Brain microvascular endothelial cell (primary cell): ENCODE data around the gene CACNA2D4.

Experiments used
- DNase-seq: peaks from one replicate; pipeline ENCODE4 v3.0.0-alpha.2; 2020
- H3K27ac ChIP-seq: fragments of 250-450 bp; sonication (Bioruptor Pico); 2 replicates; pipeline ENCODE4 v1.5.1; 2020; ENCODE audit warnings: mild to moderate bottlenecking, moderate library complexity
- H3K27me3 ChIP-seq: fragments of 250-450 bp; sonication (Bioruptor Pico); replicated peaks from 2 replicates; pipeline ENCODE4 v1.5.1; 2020; ENCODE audit warnings: mild to moderate bottlenecking
- H3K36me3 ChIP-seq: fragments of 250-450 bp; sonication (Bioruptor Pico); replicated peaks from 2 replicates; pipeline ENCODE4 v1.5.1; 2020; ENCODE audit warnings: mild to moderate bottlenecking
- H3K4me3 ChIP-seq: 2 replicates; pipeline ENCODE4 v1.5.1; 2011; ENCODE audit warnings: low read depth, mild to moderate bottlenecking, control low read depth, low read length, moderate library complexity
- in situ Hi-C: cut with HindIII; loops from 2 replicates; pipeline ENCODE4 v1.10.0; 2017; ENCODE audit warnings: low sequenced_read_pairs, low pct_ligation_motif_present
- TF ChIP-seq, protein P1 (sequence below): IDR thresholded peaks from 2 replicates; pipeline ENCODE4 v1.5.1; 2011; ENCODE audit warnings: low read depth, mild to moderate bottlenecking, moderate library complexity, low read length, control low read depth, inconsistent platforms; ENCODE audit errors: missing control alignments

The CACNA2D4 gene

DNA sequence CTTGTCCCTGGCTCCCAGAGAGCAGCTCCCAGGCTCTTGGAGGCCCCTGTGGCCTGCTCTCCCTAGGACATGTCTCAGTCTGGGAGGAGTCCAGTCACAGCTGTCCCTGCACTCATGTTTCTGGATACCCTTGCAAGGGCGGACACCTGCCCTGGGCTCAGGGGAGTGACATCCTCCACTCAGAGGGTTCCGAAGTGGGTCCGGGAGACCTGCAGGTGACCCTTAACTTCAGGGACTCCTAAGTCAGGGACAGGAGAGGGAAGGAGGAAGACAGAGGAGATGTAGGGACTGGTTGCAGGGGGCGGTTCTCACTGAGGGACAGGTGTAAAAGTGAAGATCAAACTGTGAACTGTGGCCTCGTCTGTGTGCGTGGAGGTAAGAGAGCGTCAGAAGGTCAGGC lies 37.6 kb downstream of the CACNA2D4 start:
- no peak for DNase-seq
- no peaks in the 10 kb centered on the region for H3K36me3 ChIP-seq
- TF ChIP-seq, protein P1, sequence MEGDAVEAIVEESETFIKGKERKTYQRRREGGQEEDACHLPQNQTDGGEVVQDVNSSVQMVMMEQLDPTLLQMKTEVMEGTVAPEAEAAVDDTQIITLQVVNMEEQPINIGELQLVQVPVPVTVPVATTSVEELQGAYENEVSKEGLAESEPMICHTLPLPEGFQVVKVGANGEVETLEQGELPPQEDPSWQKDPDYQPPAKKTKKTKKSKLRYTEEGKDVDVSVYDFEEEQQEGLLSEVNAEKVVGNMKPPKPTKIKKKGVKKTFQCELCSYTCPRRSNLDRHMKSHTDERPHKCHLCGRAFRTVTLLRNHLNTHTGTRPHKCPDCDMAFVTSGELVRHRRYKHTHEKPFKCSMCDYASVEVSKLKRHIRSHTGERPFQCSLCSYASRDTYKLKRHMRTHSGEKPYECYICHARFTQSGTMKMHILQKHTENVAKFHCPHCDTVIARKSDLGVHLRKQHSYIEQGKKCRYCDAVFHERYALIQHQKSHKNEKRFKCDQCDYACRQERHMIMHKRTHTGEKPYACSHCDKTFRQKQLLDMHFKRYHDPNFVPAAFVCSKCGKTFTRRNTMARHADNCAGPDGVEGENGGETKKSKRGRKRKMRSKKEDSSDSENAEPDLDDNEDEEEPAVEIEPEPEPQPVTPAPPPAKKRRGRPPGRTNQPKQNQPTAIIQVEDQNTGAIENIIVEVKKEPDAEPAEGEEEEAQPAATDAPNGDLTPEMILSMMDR = no peak
- no peak overlapping the region for H3K27ac ChIP-seq
- in situ Hi-C loops = no loop called here
- no peaks in the 10 kb centered on the region for H3K27me3 ChIP-seq
- no peak overlapping the region for H3K4me3 ChIP-seq

DNA sequence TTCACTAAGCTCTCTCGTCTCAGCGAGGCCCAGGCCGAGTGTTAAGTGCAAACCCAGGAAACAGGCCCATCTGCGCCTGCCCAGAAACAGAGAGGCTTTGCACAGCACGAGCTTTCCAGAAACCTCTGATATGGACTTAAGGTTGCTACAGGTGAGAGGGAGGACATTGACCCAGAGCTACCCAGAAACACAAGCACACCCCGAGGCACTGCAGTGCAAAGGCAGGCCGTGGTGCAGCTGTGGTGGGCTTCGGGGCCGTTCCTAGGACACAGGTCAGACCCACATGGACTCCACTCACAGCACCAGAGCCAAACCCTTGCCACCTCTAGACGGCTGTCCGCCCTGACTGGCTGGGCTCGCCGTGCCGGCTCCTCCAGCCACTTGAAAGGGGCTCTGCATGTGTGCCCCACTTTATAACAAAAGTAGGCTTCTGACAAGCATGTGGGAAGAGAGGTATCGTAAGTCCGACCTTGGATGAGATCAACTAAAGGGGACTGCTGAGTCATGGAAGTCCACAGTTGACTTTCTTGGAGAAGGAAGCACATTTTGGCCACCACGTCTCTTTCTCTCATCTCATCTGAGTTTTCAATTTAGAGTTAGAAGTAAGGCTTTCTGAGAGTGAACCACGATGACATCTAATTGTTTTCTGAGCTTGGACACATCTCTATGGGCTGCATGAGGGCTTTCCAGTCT lies 38.2 kb downstream of the CACNA2D4 start:
- in situ Hi-C loops = no loop called here
- Histone ChIP-seq H3K27ac (no peak overlapping the region), H3K4me3 (no peak overlapping the region), H3K36me3 (no peaks in the 10 kb centered on the region), H3K27me3 (no peaks in the 10 kb centered on the region)
- TF ChIP-seq, protein P1 = no peak
- no peak for DNase-seq

DNA sequence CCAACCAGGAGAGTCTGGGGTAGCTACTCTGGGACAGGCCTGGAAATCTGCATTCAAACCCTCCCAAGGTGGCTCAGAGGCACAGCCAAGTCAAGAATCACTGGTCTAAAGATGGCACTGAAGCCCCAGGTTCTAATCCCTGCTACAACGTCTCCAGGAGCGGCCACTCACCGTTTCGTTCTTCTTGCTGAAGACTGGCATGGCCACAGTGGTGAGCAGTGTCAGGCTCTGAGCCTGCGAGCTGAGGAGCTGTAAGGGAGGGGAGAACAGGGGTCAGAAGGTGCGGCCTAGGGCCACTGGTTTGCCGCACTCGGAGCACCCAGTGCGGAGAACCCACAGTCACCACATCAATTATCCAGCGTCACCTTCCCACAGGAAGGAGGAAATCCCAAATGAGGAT lies 38.8 kb downstream of the CACNA2D4 start:
- H3K27ac ChIP-seq = no peak overlapping the region
- no peaks in the 10 kb centered on the region for H3K27me3 ChIP-seq
- no peaks in the 10 kb centered on the region for H3K36me3 ChIP-seq
- in situ Hi-C loops = no loop called here
- H3K4me3 ChIP-seq = no peak overlapping the region
- TF ChIP-seq, protein P1 = no peak
- no peak for DNase-seq

DNA sequence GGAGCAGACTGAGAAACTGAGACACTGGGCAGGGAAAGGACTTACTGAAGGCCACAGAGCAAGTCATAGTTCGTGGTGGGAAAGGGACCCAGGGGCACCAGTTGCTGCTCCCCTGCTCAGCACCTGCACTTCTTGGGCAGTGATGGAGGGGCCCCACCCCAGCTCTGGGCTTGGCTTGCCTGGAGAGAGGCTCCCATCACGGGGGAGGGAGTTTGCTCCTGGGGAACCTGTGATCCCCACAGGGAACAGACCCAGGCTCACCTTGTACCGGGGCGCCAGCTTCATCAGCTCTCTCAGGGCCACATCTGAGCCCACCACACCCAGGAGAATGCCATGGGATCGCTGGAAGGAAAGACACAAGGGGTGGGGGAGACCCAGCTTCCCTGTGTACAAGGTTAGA lies 39.8 kb downstream of the CACNA2D4 start:
- Histone ChIP-seq H3K4me3 (no peak overlapping the region), H3K27ac (no peak overlapping the region), H3K27me3 (no peaks in the 10 kb centered on the region), H3K36me3 (no peaks in the 10 kb centered on the region)
- in situ Hi-C loops = no loop called here
- DNase-seq = no peak
- TF ChIP-seq, protein P1 = no peak

DNA sequence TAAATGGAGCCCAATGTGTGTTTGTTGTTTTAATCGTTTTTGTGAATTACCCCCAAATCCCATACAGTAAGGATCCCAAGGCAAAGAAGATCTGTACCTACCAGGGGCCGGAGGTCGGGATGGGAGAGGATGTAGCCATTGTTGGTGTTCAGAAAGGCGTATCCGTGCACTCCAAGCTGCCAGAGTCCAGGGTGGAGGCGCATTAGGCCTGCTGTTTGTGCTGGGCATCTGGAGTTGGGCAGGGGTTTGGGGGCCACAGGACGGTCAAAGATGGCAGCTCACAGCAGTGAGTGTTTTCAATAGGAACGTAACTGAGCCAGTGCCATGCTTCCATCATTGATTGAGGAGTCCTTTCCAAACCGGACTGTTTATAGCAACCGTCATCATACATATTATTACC lies 40.2 kb downstream of the CACNA2D4 start:
- in situ Hi-C loops = no loop called here
- Histone ChIP-seq H3K27ac (no peak overlapping the region), H3K4me3 (no peak overlapping the region), H3K27me3 (no peaks in the 10 kb centered on the region), H3K36me3 (no peaks in the 10 kb centered on the region)
- TF ChIP-seq, protein P1 = no peak
- no peak for DNase-seq
